GM12891 (cell line): ENCODE results near the gene MAJIN.

Experiments
- PAX5 ChIP-seq: IDR thresholded peaks from 2 replicates; pipeline ENCODE4 v1.6.1; 2011; ENCODE audit warnings: low read length, moderate library complexity, mild to moderate bottlenecking; ENCODE audit not compliant: insufficient read depth, severe bottlenecking
- POLR2A ChIP-seq: IDR thresholded peaks from 2 replicates; pipeline ENCODE4 v1.6.1; 2011; ENCODE audit warnings: low read depth, low read length, control low read depth
- POLR2AphosphoS5 ChIP-seq: IDR thresholded peaks from 2 replicates; pipeline ENCODE4 v1.6.1; 2011; ENCODE audit warnings: low read depth, low read length, control low read depth
- TAF1 ChIP-seq: IDR thresholded peaks from 2 replicates; pipeline ENCODE4 v1.6.1; 2011; ENCODE audit warnings: low read depth, low read length, control low read depth

DNA sequence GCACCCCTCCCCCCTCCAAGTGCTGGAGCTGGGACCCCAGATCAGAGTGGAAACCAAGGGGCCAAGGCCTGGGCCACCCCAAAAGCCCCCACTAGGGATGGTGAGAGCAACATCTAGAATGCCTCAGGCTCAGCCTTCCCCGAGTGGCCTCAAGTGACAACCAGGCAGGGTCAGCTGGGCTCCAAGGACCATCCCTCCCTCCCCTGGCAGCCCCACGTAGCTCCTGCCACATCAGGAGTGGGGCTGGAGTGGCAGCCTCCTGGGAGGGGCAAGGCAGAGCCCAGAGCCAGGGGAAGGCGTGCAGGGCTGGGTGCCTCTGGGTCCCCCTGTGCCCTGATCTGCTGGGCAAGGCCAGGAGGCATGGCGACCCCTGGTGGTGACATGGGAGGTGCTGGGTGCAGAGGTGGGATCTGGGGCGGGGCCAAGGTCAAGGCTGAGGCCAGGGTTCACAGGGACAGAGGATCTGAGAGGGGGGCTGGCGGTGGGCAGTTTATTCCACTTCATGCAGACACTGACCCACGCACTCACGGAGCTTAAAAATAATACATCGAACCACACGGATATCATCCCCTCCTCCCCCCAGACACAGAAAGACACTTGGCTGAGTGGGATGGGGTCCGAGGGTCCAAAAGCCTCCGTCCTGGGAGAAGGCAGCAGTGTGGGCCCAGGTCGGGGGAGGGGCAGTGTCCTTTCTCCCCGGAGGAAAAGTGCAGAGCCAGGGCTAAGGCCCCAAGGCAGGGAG, 77.7 kb downstream of the MAJIN start:
- no peak for TF ChIP-seq POLR2A
- TF ChIP-seq POLR2AphosphoS5 = no peak
- no peak for TF ChIP-seq PAX5
- no peak for TF ChIP-seq TAF1
